ENCODE measurements around the gene JHY.

The JHY gene

GRCh38 chr11:122963961-122964360 lies 81.4 kb downstream of the JHY start:
- no peak for FAIRE-seq

- no peak for FAIRE-seq
These were observed 93.6 kb downstream of the JHY start for GRCh38 chr11:122976061-122976733.

- no peak for FAIRE-seq
These were observed 94.3 kb downstream of the JHY start for GRCh38 chr11:122976734-122977469.

GRCh38 chr11:122977470-122978298 lies 95.1 kb downstream of the JHY start:
- FAIRE-seq, result no peak

GRCh38 chr11:122978299-122978620 lies 95.7 kb downstream of the JHY start:
- no peak for FAIRE-seq

GRCh38 chr11:122979103-122979814 lies 96.7 kb downstream of the JHY start:
- no peak for FAIRE-seq

- FAIRE-seq, result no peak
These were observed 97.4 kb downstream of the JHY start for GRCh38 chr11:122979815-122980595.

- FAIRE-seq, result no peak
These were observed 99.1 kb downstream of the JHY start, which contains the start of gene BSX for GRCh38 chr11:122981388-122982264. Gene BSX, minus strand, starts transcription at chr11:122981834. Its CDS starts 163 bp downstream, at chr11:122981671.

GRCh38 chr11:122983438-122984185 lies 101.1 kb downstream of the JHY start:
- no peak for FAIRE-seq

- no peak for FAIRE-seq
These were observed 101.8 kb downstream of the JHY start for GRCh38 chr11:122984186-122985011.

GRCh38 chr11:122995526-122995925 lies 113.0 kb downstream of the JHY start:
- no peak for FAIRE-seq

GRCh38 chr11:122998727-122999366 lies 116.3 kb downstream of the JHY start:
- FAIRE-seq, result no peak

GRCh38 chr11:123000721-123001120 lies 118.2 kb downstream of the JHY start:
- FAIRE-seq, result no peak

- FAIRE-seq, result no peak
These were observed 124.4 kb downstream of the JHY start for GRCh38 chr11:123006860-123007542.

All from islet of Langerhans (tissue), 1 donor.